T-helper 2 cell treated with Interferon-gamma antibody and Interleukin-4, amounts not matched to agents 100 ng/mL and 5 ng/mL, for 36 hours (primary cell): ENCODE data around the gene PSMG3. TPM values are rescaled to one million over a fixed set of nuclear protein-coding genes. Genes with fewer than 3 reads are reported as not detected.

Source experiments
- intact Hi-C: fragments of 100-400 bp; cut with micrococcal nuclease; formaldehyde crosslinking; loops from one replicate; pipeline ENCODE4 v1.15.1; 2023
- total RNA-seq: library from RNA; stranded (reverse); gene quantifications from 2 replicates; pipeline ENCODE4 v1.2.3, GENCODE V29; 2022

PSMG3 gene
- 33.3 and 37.8 TPM in 2 replicates for total RNA-seq

- intact Hi-C loops: loop anchor here (2.0 to 10.0 kb wide), 3 partner anchors 37 to 672 kb away; partner anchors contain the start of genes MRM2 and NUDT1
Observed at GRCh38 chr7:1569833-1570632, at the start of gene PSMG3. PSMG3 (minus strand) TSS chr7:1570032; CDS start chr7:1569339, 693 bp downstream.

GRCh38 chr7:1618475-1618874 is 48.6 kb upstream of the PSMG3 start:
- intact Hi-C loops: no loop called here

- intact Hi-C loops: no loop called here
Observed at GRCh38 chr7:1617957-1618356, 48.1 kb upstream of the PSMG3 start.

GRCh38 chr7:1616741-1617140 is 46.9 kb upstream of the PSMG3 start:
- intact Hi-C loops: no loop called here

DNA sequence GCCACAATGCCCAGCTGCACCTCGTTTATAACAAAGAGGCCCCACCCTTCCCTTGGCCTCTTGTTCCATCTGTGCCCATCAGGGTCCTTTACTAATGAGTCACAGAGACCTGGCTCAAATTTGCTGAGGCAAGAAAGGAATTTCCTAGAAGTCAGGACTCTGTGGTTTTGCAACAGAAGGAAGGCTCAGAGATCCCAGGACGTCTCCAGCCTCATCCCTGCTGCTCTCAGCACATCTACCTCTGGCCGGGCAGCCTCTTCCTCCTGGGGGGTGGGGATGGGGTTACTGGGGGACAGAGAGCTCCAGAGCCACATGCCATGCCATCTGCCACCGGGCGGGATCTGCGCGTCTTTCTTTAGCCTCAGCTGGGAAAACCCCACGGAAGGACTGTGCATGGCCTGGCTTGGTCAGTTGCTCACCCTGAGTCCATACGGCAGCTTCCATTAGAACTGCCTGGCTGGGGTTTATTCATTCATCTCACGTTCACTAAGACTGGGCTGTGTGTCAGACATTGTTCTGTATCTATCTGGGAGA is 41.9 kb upstream of the PSMG3 start:
- intact Hi-C loops: no loop called here

- intact Hi-C loops: no loop called here
Observed at GRCh38 chr7:1610678-1611302, 41.0 kb upstream of the PSMG3 start.

DNA sequence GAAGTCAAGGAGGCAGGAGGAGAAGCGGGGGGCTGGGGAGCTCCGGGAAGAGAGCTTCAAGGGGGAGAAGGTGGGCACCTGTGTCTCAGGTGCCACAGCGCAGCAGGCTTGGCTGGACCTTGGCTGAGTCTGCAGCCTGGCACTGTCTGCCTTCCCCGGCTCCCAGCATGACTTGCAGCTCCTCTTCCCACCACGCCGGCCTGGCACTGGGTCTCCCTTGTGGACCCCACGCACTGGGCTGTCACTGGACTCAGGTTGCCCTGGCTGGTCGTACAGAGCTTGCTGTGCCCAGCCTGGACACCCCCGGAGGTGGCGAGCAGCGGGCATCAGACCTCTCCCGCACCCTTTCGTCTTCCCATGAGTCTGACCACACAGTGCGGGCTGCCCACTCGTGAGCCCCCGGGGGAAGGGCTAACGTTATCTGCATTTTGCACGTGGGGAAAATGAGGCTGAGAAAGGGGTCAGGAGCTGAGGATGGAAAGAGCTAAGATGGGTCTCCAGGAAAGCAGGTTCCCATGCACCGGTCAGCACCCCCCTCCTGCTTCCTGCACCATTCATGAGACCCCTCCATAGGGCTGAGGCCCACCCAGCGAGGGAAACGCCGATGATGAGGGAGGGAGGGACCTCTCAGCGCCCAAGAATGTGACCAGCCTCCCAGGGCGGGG is 40.3 kb upstream of the PSMG3 start:
- intact Hi-C loops: no loop called here

- intact Hi-C loops: no loop called here
Observed at GRCh38 chr7:1609023-1609422, 39.2 kb upstream of the PSMG3 start.

- intact Hi-C loops: no loop called here
Observed at GRCh38 chr7:1608318-1608717, 38.5 kb upstream of the PSMG3 start.

- intact Hi-C loops: no loop called here
Observed at GRCh38 chr7:1607696-1608095, 37.9 kb upstream of the PSMG3 start.

- intact Hi-C loops: no loop called here
Observed at GRCh38 chr7:1607001-1607400, 37.2 kb upstream of the PSMG3 start.

DNA sequence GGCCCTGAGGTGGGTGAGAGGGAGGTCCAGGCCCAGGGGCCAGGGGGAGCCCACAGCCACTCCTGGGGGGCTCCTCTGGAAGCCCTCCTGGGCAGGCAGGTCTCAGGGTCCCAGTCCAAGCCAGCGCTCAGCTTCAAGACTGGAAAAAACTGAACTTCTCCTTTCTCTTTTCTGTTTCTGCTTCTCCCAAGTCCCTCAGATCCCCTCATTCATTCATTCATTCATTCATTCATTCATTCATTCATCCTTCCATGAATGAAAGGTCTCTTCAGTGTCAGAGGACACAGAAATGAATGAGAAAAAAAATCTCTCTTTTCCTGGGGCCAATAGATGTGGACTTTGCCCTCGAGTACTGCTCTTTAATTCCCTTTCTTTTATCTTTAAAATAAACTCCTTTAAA is 34.6 kb upstream of the PSMG3 start:
- intact Hi-C loops: no loop called here

- intact Hi-C loops: no loop called here
Observed at GRCh38 chr7:1603346-1604225, 33.8 kb upstream of the PSMG3 start.

GRCh38 chr7:1602386-1602785 is 32.6 kb upstream of the PSMG3 start:
- intact Hi-C loops: no loop called here

- intact Hi-C loops: no loop called here
Observed at GRCh38 chr7:1601956-1602355, 32.1 kb upstream of the PSMG3 start.

- intact Hi-C loops: no loop called here
Observed at GRCh38 chr7:1599640-1600395, 30.0 kb upstream of the PSMG3 start.

DNA sequence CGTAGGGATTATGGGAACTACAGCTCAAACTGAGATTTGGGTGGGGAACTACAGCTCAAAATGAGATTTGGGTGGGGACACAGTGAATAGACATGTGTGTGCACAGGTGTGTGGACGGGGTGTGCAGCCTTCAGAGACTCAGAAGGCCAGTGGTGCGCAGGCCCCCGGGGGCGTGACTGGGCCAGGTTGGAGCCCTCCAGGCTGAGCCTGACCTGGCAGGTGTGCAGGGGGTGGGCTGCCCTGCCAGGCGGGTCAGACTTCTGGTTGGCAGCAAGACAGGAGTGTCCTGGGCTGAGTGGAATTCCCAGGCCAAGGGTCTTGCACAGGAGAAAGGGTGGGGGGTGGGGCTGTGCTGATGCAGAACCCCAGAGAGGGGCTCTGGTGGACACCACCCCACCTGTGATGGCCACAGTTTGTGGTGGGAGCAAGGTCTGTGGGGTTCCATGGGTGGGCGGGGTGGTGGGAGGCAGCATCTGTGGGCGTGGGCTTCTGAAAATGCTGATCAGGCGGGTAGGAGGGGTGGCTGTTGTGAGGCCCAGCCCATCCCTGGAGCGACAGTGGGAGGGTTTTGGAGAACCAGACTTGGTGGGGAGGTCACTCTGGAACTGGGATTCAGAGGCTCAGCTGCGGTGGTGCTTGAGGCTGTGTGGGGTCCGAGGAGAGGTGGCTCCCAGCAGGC is 29.3 kb upstream of the PSMG3 start:
- intact Hi-C loops: no loop called here

DNA sequence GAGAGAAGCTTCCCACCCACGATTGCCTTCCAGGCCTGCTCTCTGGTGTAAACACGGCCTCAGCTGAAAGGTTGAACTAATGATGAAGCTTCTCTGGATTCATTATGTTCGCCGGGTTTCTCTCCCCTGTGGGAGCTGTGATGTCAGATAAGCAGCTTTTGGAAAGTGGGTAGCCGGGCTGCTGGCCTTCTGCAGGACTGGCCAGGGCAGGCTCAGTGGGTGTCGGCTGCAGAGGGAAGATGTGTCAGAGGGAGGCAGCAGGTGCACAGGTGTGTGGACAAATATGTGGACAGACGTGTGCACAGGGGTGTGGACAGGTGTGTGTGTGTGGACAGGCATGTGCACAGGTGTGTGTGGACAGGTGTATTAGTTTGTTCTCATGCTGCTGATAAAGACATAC is 28.5 kb upstream of the PSMG3 start:
- intact Hi-C loops: no loop called here

DNA sequence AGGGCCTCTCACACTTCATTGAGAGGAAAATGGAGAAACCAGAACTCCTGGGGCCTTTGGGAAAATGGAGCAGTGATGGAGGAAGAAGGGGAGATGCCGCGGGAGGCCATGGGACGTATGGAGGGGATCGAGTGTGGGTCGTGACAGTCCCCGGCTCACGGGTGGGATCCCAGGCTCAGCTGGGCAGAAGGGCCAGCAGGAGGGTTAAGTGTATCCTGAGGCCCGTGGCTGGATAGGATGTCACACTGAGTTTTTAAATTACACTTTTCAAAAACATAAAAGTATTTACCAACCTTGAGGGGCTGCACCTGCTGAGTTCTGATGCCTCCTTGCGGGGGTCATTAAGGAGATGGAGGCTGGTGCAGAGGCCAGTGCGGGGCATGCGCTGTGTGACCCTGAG is 28.0 kb upstream of the PSMG3 start:
- intact Hi-C loops: no loop called here
